Gastrocnemius medialis (tissue), 4 donors: ENCODE measurements around the gene NT5C1B. TPM values are rescaled to one million over a fixed set of nuclear protein-coding genes. Genes with fewer than 3 reads are reported as not detected.

Source experiments
- total RNA-seq, 4 donors: library from RNA; depleted of rRNA; stranded (reverse); fragments of >200 nt; gene quantifications; one replicate each; pipeline versions ENCODE4 v1.1.0 to v1.2.3, GENCODE V29; 2016

The NT5C1B gene
- total RNA-seq, 4 donors from 2014 or later, result not detected

Other genes with a start within 250 kb of the NT5C1B start
- 10 to 100 TPM; 24.6 to 55.4 (median 49.8) TPM for gene RDH14, start 28.9 kb downstream of the NT5C1B start, total RNA-seq